ENCODE measurements around the gene COL19A1.
"Not testable (repeated sequence)": the region's sequence is repeated elsewhere in the genome, so short reads cannot be mapped to it uniquely, and the experiment has no call there.

The COL19A1 gene

GRCh38 chr6:69900869-69901268, 34.5 kb downstream of the COL19A1 start:
- no peak for DNase-seq (ENCODE audit: low read depth in 2 of 2)

DNA sequence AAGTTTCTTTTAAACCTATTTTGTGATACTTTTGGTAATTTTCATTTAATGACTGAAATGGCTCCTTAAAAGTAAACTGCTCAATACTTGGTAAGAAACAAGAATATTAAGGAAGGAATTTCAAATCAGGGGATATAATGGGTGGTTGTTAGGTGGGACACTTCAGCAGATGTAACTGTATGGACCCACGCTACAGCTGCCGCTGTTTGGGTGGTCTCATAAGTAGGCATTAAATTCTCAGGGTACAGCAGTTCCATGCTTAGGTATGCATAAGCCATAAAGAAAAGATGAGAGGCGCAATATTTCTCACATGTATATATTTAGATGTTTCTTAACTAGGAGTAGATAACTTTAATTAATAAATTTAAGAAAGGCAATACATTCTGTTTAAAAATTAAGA, 35.0 kb downstream of the COL19A1 start:
- DNase-seq (ENCODE audit: low read depth in 2 of 2): no peak

DNA sequence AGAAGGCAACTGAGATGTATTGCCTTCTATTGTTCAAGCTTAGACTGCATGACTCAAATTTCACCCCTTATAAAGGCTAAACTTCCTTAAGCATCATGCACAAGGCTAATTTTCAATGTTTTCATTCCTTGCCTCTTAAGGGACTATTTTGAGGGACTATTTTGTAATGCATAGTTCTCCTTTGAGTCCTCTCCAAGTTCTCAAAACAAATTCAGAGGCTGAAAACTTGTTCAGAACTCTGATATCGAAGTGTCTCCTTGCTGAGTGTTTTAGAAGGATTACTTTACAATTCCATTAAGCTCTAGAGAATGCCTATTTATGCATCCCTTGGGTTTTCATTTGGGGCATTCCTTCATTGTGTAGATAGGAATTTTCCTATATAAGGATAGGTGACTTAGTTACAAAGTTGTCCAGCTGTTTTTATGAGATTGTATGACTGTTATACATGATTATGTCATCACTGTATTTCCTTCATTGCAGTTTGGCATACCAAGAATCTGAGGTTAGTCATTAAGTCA, 41.7 kb downstream of the COL19A1 start:
- DNase-seq (ENCODE audit: low read depth in 2 of 2): no peak

DNA sequence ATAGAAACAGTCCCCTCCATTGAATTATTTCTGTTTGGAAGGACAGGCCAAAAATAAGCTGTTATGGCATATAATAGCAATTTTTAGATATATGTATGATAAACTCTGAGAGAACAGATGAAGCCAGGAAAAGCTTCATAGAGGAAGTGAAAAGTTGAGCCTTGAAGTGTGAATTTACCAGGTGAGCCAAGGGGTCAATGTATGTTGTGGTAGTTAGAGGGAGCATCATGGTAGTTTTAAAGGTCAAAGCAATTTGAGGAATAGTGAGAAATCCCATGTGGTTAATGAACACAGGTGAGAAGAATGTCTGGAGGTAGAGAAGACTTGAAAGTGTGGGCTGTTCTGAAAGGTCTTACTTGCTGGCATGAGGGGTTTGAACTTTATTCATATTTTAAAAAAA, 47.0 kb downstream of the COL19A1 start:
- DNase-seq (ENCODE audit: low read depth in 2 of 2): no peak

DNA sequence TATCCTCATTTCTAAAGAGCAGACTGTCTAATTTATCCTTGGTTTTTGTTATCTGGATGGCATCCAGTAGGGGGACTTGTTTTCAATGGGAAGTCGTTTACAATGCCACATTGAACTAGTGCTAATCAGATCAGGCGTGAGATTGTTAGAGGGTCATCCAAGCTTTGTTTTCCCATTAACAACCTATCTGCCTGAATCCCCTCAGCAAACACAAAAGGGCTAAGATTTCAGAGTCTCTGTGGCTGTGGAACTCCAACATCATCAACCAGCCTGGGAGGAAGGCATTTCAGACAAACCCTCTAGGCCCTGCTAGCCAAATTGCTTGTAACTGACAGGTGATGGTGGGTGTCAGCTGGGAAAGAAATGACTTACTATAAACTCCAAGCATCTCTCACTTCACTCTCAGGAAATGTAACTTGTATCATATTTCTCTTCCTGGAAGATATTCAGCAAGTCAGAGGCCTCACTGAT, 47.7 kb downstream of the COL19A1 start:
- no peak for DNase-seq (ENCODE audit: low read depth in 2 of 2)

DNA sequence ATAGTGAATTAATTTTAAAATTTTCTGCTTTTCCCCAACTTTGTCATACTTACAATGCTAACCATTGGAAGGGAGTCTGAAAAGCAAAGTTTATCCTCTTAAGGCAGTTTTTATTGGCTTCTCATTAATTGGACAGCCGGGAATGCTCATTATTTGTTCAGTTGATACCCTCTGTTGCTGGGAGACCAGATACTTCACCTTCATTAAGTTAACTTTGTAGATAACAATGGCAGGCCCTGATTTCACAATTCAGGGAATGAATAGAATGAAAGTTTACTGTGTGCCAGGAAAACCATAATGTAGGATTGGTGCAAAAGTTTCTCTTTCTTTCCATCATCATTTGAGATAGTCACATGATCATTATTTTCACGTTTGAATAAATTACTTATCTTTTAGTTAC, 49.0 kb downstream of the COL19A1 start:
- no peak for DNase-seq (ENCODE audit: low read depth in 2 of 2)

DNA sequence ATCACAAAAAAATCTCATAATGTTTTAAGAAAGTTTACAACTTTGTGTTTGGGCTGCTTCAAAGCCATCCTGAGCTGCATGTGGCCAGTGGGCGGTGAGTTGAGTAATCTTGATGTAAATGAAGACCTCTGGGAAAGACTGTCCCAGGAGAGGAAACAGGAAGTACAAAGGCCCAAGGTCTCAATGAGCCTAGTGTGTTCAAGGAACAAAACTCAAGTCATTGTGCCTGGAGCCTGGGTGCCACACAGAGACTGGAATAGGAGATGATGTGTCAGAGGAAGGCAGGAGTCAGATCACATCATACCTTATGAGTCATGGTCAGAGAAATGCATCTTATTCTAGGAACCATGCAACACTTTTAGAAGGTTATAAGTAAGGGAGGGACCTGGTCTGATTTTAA, 51.5 kb downstream of the COL19A1 start:
- DNase-seq (ENCODE audit: low read depth in 2 of 2): no peak

- no peak for DNase-seq (ENCODE audit: low read depth in 2 of 2)
Observed at GRCh38 chr6:69918813-69919475, 52.6 kb downstream of the COL19A1 start.

- not testable (repeated sequence) for DNase-seq (ENCODE audit: low read depth in 2 of 2)
Observed at GRCh38 chr6:69921066-69921465, 54.7 kb downstream of the COL19A1 start.

GRCh38 chr6:69921611-69922010, 55.3 kb downstream of the COL19A1 start:
- DNase-seq (ENCODE audit: low read depth in 2 of 2): not testable (repeated sequence)

- no peak for DNase-seq (ENCODE audit: low read depth in 2 of 2)
Observed at GRCh38 chr6:69926745-69927144, 60.4 kb downstream of the COL19A1 start.

DNA sequence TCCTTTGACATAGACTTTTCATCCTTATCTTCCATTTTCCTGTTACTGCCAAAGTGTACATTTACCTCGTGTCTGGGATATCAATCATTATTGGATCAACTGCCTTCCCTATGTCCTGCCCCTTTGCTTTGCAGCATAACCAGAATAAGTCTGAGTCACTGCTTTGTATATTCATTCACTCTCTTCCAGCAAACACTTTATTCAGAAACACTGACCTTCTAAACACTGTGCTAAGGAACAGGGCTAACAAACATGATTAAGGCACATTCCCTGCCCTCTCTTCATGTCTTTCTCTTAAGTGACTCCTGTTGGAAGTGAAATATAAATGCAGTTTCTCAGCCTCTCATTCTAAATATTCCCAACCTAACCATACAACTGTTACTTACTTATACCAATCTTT, 66.9 kb downstream of the COL19A1 start:
- DNase-seq (ENCODE audit: low read depth in 2 of 2): no peak

DNA sequence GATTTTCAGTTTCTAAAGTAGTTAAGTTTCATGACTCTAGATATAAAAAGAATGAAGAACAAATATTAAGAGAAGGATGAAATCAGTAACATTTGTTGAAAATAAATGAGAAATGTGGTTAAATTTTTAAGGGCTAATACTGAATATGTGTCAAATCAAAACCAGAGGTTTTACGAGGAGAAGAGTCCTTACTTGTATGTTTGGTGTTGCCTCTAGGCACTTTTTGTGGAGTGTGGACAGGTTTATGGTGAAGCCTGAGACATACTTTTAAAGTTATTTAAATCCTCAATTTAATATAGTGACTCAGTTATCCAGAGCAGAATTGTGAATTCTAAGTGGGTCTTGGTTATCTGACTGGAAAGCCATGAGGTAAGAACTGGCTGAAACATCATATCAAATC, 68.7 kb downstream of the COL19A1 start:
- DNase-seq (ENCODE audit: low read depth in 2 of 2): no peak

- DNase-seq (ENCODE audit: low read depth in 2 of 2): no peak
Observed at GRCh38 chr6:69936674-69937363, 70.5 kb downstream of the COL19A1 start.

DNA sequence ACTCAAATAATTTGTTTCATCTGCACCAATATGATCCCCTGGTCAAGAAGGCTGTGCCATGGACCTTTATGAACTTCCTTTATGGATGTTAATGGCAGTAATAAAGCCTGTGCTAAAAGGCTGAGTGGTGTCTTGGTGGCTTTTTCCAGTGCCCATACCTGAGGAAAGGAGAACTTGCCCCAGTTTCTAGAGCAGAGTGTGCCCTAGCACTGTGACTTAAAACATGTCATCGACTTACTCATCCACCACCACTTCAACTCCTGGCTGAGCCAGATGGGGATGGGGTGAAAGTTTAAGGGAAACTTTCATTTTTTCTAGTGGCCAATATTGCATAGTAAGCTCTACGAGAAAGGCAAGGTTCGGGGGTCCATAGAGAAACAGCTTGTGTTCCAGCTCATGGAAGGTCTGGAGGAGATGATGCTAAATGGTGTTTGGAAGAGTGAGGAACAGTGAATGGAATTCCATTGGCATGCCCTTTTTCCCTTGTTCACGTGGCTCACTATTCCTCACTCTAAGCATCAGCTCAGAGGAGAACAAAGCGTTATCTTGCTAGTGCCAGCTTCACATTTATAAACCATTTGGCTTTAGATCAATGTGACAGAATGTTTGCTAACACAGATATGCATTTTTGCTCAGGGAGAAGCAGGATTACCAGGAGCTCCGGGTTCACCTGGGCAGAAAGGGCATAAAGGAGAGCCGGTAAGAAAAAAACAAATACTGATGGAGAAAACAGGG, 71.2 kb downstream of the COL19A1 start:
- DNase-seq (ENCODE audit: low read depth in 2 of 2): no peak

GRCh38 chr6:69942485-69942884, 76.1 kb downstream of the COL19A1 start:
- DNase-seq (ENCODE audit: low read depth in 2 of 2): no peak

- no peak for DNase-seq (ENCODE audit: low read depth in 2 of 2)
Observed at GRCh38 chr6:69945192-69945591, 78.8 kb downstream of the COL19A1 start.

- DNase-seq (ENCODE audit: low read depth in 2 of 2): no peak
Observed at GRCh38 chr6:69948479-69949114, 82.2 kb downstream of the COL19A1 start.

DNA sequence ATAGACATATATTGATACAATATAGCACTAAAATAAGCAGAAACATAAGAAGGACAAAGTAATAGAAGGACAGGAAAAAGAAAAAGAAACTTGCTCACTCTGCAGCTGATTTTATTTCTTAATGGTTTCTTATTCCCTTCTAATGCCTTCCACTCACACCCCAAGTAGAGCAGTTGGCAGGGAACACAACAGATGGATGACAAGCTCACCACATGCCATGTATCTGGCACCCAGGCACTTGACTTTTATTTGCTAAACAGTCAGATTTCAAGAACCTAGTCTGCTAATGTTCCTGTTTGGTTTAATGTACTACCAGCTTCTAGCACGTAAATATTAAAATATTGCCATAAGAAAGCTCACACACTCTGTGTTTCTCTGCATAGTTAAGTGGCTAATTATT, 87.1 kb downstream of the COL19A1 start:
- DNase-seq (ENCODE audit: low read depth in 2 of 2): no peak

DNA sequence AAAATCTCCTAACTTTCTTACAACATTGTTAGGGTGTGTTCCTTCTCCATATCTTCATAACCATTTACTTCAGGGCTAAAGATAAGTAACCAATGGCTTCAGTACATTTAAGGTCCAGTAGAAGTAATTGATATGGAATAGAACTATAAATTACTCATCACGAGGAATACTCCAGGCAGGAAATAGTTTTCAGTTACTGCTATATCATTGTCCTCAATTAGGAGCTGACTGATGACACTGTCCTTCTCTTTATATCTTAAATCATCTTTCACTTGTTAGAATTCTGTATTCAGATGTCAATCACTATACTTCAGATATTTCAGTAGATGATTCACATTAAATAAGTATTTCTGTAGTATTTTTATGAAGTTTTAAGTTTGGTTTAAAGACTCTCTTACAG, 88.4 kb downstream of the COL19A1 start:
- no peak for DNase-seq (ENCODE audit: low read depth in 2 of 2)

- DNase-seq (ENCODE audit: low read depth in 2 of 2): no peak
Observed at GRCh38 chr6:69957985-69958559, 91.7 kb downstream of the COL19A1 start.

DNA sequence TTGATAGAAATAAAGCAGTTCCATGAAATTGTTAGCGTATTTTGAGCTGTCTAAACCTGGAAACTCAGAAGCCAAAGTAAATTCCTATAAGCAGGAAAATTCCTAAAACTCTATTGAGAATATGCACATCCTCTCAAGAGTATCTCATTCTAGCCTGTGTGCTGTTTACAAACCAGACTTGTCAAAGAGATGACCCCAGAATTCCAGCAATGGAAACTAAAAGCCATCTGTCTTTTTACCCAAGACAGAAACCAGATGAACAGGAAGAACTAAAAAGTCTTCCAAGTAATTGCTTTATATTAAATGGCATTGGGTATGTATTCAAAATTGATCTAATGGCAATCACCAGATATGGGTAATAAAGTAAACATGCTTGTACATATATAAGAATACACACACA, 92.6 kb downstream of the COL19A1 start:
- DNase-seq (ENCODE audit: low read depth in 2 of 2): no peak
